Thoracic aorta (tissue), 2 donors: ENCODE measurements around the gene SLIT3. TPM values are rescaled to one million over a fixed set of nuclear protein-coding genes. Genes with fewer than 3 reads are reported as not detected.

Experiments
- ATAC-seq: fragments of 150-250 bp; one replicate; pipeline ENCODE4 v1.8.0; 2017; ENCODE audit warnings: low read depth; ENCODE audit not compliant: insufficient number of reproducible peaks, low FRiP score
- DNase-seq: peaks from one replicate; pipeline ENCODE4 v3.0.0-alpha.2; 2020; ENCODE audit warnings: low spot score
- H3K27ac ChIP-seq, 2 donors: fragments of 200-600 bp; sonication (generic); 1 replicate in 1 of 2; 2 replicates in 1 of 2; pipeline ENCODE4 v1.5.1; 2016; ENCODE audit warnings: mild to moderate bottlenecking in 2 of 2, moderate library complexity in 2 of 2
- H3K27me3 ChIP-seq: fragments of 200-600 bp; sonication (generic); replicated peaks from 2 replicates; pipeline ENCODE4 v1.6.0; 2016; ENCODE audit warnings: mild to moderate bottlenecking; ENCODE audit not compliant: insufficient read depth
- H3K36me3 ChIP-seq: fragments of 200-600 bp; sonication (generic); one replicate; pipeline ENCODE4 v1.5.1; 2016
- H3K4me1 ChIP-seq, 2 donors: fragments of 200-600 bp; sonication (generic); 1 replicate in 1 of 2; 2 replicates in 1 of 2; pipeline versions ENCODE4 v1.5.1 to v1.6.0; 2016; ENCODE audit warnings: low read depth in 2 of 2, mild to moderate bottlenecking in 1 of 2; ENCODE audit not compliant: control insufficient read depth in 1 of 2
- H3K4me3 ChIP-seq: fragments of 200-600 bp; sonication (generic); 2 replicates; pipeline ENCODE4 v1.5.1; 2016; ENCODE audit warnings: mild to moderate bottlenecking
- H3K9me3 ChIP-seq: fragments of 200-600 bp; sonication (generic); 2 replicates; pipeline ENCODE4 v1.5.1; 2016
- total RNA-seq, 2 donors: library from RNA; depleted of rRNA; stranded (reverse); fragments of >200 nt; gene quantifications; one replicate each; pipeline versions ENCODE4 v1.1.0 to v1.2.3, GENCODE V29; 2016
- TF ChIP-seq, protein P1 (sequence below): fragments of 200-600 bp; sonication (generic); IDR thresholded peaks from one replicate; pipeline ENCODE4 v1.5.1; 2019; ENCODE audit warnings: antibody characterized with exemption

SLIT3 gene
- total RNA-seq, 2 donors from 2014 or later, result 80.1 to 86.9 TPM

- no peaks in the 10 kb centered on the region for H3K4me1 ChIP-seq
- DNase-seq (no peak), ATAC-seq (no peak)
- no peaks in the 10 kb centered on the region for H3K36me3 ChIP-seq
- H3K27ac ChIP-seq, result no peak overlapping the region
- H3K27me3 ChIP-seq, result no peaks in the 10 kb centered on the region
- no peak overlapping the region for H3K4me3 ChIP-seq
- TF ChIP-seq, protein P1, sequence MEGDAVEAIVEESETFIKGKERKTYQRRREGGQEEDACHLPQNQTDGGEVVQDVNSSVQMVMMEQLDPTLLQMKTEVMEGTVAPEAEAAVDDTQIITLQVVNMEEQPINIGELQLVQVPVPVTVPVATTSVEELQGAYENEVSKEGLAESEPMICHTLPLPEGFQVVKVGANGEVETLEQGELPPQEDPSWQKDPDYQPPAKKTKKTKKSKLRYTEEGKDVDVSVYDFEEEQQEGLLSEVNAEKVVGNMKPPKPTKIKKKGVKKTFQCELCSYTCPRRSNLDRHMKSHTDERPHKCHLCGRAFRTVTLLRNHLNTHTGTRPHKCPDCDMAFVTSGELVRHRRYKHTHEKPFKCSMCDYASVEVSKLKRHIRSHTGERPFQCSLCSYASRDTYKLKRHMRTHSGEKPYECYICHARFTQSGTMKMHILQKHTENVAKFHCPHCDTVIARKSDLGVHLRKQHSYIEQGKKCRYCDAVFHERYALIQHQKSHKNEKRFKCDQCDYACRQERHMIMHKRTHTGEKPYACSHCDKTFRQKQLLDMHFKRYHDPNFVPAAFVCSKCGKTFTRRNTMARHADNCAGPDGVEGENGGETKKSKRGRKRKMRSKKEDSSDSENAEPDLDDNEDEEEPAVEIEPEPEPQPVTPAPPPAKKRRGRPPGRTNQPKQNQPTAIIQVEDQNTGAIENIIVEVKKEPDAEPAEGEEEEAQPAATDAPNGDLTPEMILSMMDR, result no peak
- H3K9me3 ChIP-seq, result no peaks in the 10 kb centered on the region
Observed at GRCh38 chr5:168943091-168943884, 357.7 kb downstream of the SLIT3 start.

DNA sequence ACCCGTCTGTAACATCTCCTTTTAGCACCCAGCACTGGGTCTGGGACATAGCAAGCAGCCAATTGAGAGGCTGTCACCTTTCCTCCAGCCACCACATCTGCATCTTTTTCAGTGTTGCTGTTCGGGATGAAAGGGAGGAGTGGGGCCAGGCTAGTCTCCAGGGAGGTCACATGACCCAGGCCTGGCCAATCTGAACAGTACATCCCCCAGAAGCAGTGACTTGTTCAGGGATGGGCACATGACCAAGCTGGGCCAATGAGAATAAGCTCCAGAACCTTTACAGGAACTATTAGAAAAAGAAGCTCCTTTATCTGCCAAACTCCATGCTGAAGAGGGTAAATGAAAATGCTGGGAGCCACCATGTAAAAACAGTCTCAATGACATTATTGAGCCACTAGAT is 359.0 kb downstream of the SLIT3 start:
- DNase-seq, result no peak
- TF ChIP-seq, protein P1, result no peak
- H3K9me3 ChIP-seq, result no peaks in the 10 kb centered on the region
- ATAC-seq, result no peak
- H3K36me3 ChIP-seq, result no peaks in the 10 kb centered on the region
- H3K4me1 ChIP-seq, result no peaks in the 10 kb centered on the region
- no peak overlapping the region for H3K4me3 ChIP-seq
- no peaks in the 10 kb centered on the region for H3K27me3 ChIP-seq
- H3K27ac ChIP-seq, result no peak overlapping the region

- no peak overlapping the region for H3K4me3 ChIP-seq
- ATAC-seq (no peak), DNase-seq (no peak)
- TF ChIP-seq, protein P1, result no peak
- no peaks in the 10 kb centered on the region for H3K27me3 ChIP-seq
- H3K9me3 ChIP-seq, result no peaks in the 10 kb centered on the region
- no peak overlapping the region for H3K27ac ChIP-seq
- H3K4me1 ChIP-seq, result no peaks in the 10 kb centered on the region
- H3K36me3 ChIP-seq, result no peaks in the 10 kb centered on the region
Observed at GRCh38 chr5:168940712-168941111, 360.2 kb downstream of the SLIT3 start.

DNA sequence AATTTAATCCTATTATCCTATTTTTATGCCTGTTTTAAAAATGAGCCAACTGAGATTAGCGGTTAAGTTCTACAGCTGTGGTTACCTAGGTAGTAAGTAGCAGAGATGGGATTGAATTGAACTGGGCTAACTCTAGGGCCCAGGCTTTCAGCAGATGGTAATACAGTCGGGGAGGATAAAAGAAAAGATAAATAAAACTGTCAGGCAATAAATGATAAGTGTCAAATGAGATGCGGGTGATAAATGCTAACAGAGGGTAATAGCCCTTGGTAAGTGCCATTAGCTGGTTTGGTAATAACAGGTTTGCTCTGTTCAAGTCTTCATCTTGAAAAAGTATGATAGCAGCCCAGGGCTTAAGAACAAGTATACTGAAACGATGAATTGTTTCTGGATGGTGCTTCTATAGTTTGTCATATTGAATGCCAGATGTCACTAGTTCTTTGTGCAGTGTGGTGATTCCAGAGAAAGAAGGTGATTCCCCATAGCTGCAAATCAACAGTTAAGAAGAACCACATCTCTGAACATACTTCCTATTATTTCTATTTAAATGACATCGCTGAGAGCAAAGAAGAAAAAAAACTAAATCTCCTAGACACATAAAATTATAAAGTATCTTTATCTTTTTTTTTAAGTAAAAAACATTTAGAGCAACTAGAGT is 360.9 kb downstream of the SLIT3 start:
- no peak overlapping the region for H3K4me3 ChIP-seq
- H3K36me3 ChIP-seq, result no peaks in the 10 kb centered on the region
- no peaks in the 10 kb centered on the region for H3K4me1 ChIP-seq
- TF ChIP-seq, protein P1, result no peak
- H3K27ac ChIP-seq, result no peak overlapping the region
- DNase-seq, result no peak
- no peak for ATAC-seq
- H3K27me3 ChIP-seq, result no peaks in the 10 kb centered on the region
- H3K9me3 ChIP-seq, result no peaks in the 10 kb centered on the region

DNA sequence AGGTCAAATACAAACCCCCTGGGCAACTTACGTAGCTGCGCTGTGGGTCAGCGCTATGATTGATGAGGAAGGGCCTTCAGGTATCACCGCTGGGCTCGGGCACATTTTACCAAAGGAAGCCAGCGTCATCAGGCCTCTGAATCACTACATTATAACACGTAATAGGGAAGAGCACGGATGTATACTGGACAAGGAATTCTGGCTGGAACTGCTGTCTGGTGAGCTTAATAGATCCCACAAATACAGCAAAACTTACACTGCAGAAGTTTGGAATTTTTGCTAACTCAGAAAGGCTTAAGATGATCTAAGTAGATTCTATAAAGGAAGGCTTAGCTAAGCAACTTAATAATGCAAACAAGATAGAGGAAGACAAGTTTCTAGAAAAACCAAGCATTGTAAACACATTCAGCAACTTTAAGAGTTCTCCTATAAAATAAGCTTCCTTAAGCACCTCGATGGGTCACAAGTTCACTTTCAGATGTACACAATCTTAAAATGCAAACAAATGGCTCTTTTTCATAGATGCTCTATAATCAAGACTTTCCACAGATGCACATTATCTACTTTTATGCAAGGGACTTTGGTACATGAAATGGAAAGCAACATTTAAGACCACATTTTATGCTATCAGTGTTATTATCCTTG is 361.7 kb downstream of the SLIT3 start:
- Histone ChIP-seq H3K4me1 (no peaks in the 10 kb centered on the region), H3K9me3 (no peaks in the 10 kb centered on the region), H3K27me3 (no peaks in the 10 kb centered on the region), H3K4me3 (no peak overlapping the region), H3K36me3 (no peaks in the 10 kb centered on the region), H3K27ac (no peak overlapping the region)
- ATAC-seq, result no peak
- TF ChIP-seq, protein P1, result no peak
- DNase-seq, result no peak
